Kidney (tissue), 14 donors: ENCODE data around the gene LRFN4. TPM values are rescaled to one million over a fixed set of nuclear protein-coding genes. Genes with fewer than 3 reads are reported as not detected.

Experiments used
- DNase-seq, 5 donors: peaks; one replicate each; pipeline ENCODE4 v3.0.0-alpha.2; 2013 to 2020
- FAIRE-seq: peaks from 2 replicates; lab custom pipeline; 2012; peaks lifted over from hg19 to GRCh38; lab: Jason Lieb, UNC
- H3K27ac ChIP-seq, 2 donors: one replicate each; pipeline ENCODE4 v1.7.0; 2013; ENCODE audit warnings: low read depth in 2 of 2, low read length in 2 of 2, inconsistent platforms in 1 of 2
- H3K27me3 ChIP-seq: one replicate; pipeline ENCODE4 v1.7.1; 2013; ENCODE audit warnings: low read length, inconsistent platforms; ENCODE audit not compliant: control insufficient read depth, insufficient read depth
- H3K36me3 ChIP-seq, 3 donors: one replicate each; pipeline versions ENCODE4 v1.7.0 to v1.7.1; 2013; ENCODE audit warnings: low read length in 3 of 3, control low read depth in 1 of 3, inconsistent platforms in 1 of 3; ENCODE audit not compliant: insufficient read depth in 3 of 3, control insufficient read depth in 2 of 3
- H3K4me1 ChIP-seq, 3 donors: one replicate each; pipeline versions ENCODE4 v1.7.0 to v1.7.1; 2013; ENCODE audit warnings: low read length in 3 of 3, inconsistent platforms in 1 of 3, low read depth in 1 of 3; ENCODE audit not compliant: control insufficient read depth in 2 of 3, insufficient read depth in 2 of 3
- H3K4me3 ChIP-seq, 3 donors: one replicate each; pipeline versions ENCODE4 v1.7.0 to v1.8.1; 2013; ENCODE audit warnings: low read length in 3 of 3, control low read depth in 1 of 3, inconsistent platforms in 1 of 3
- H3K9ac ChIP-seq, 3 donors: one replicate each; pipeline versions ENCODE4 v1.7.0 to v1.7.1; 2013; ENCODE audit warnings: low read length in 3 of 3, control low read depth in 1 of 3, inconsistent platforms in 1 of 3
- H3K9me3 ChIP-seq, 3 donors: one replicate each; pipeline versions ENCODE4 v1.7.0 to v1.7.1; 2013; ENCODE audit warnings: low read length in 3 of 3, control low read depth in 1 of 3, inconsistent platforms in 1 of 3; ENCODE audit not compliant: control insufficient read depth in 2 of 3, insufficient read depth in 1 of 3
- CTCF ChIP-seq: IDR thresholded peaks from 3 replicates; pipeline ENCODE4 v1.5.1; 2012; ENCODE audit warnings: mild to moderate bottlenecking, moderate library complexity, borderline replicate concordance; ENCODE audit not compliant: insufficient read depth; ENCODE audit errors: extremely low read depth
- intact Hi-C: fragments of 100-400 bp; cut with DNase I; formaldehyde crosslinking; loops from one replicate; pipeline ENCODE4 v1.11.1; 2022
- polyA plus RNA-seq: library from polyadenylated mRNA; stranded (reverse); fragments of 350-450 nt; fragmentation: Illumina TruSeq; extraction: RNeasy Lipid Tissue Mini Kit (QIAGEN cat#74804); gene quantifications from one replicate; pipeline ENCODE4 v1.2.3, GENCODE V29; 2014; ENCODE audit warnings: low read depth, low replicate concordance; ENCODE audit not compliant: insufficient read depth
- total RNA-seq: library from RNA; stranded (reverse); fragmentation: NEBNext Ultra II Directional; extraction: Animal tissue kit (Norgen Biotek cat#: 25700); gene quantifications from one replicate; pipeline ENCODE4 v1.2.1, GENCODE V29; 2021
- donor health status: control.
- donor health status: control.
- donor health status: control.
- donor health status: control.
- donor health status: control.
- donor health status: DM: yes; HTN: yes; CAD: no.
- donor health status: Normal renal cell carcinoma (clear cell type).

LRFN4 gene
- total and polyA plus RNA-seq, 2 donors from 2014 or later, result 6.8 to 22.3 TPM

GRCh38 chr11:66851698-66852465 lies 5.0 kb upstream of the LRFN4 start:
- H3K4me3 ChIP-seq, result no peak overlapping the region
- no peaks in the 10 kb centered on the region for H3K9me3 ChIP-seq
- H3K36me3 ChIP-seq, result peaks cover 0 to 5% (median 0%) of the 10 kb centered on the region in 3 donors
- DNase-seq, result peak in 1 of 5 donors; percentile 59
- no peak for FAIRE-seq
- H3K9ac ChIP-seq, result no peak overlapping the region
- H3K27me3 ChIP-seq, result no peaks in the 10 kb centered on the region
- no peak overlapping the region for H3K27ac ChIP-seq
- intact Hi-C loops, result no loop called here
- H3K4me1 ChIP-seq, result peaks cover 0 to 5% (median 0%) of the 10 kb centered on the region in 3 donors
- no peak for TF ChIP-seq CTCF

GRCh38 chr11:66852466-66853241 lies 4.2 kb upstream of the LRFN4 start:
- no peak for FAIRE-seq
- no peaks in the 10 kb centered on the region for H3K27me3 ChIP-seq
- intact Hi-C loops, result no loop called here

More at GRCh38 chr11:66852466-66853241, 4.2 kb upstream of the LRFN4 start:
- H3K36me3 ChIP-seq, result peaks cover 0 to 5% (median 0%) of the 10 kb centered on the region in 3 donors
- H3K27ac ChIP-seq, result no peak overlapping the region
- H3K9me3 ChIP-seq, result no peaks in the 10 kb centered on the region
- DNase-seq, result peak in 1 of 5 donors; percentile 72
- H3K9ac ChIP-seq, result no peak overlapping the region
- peaks cover 0 to 5% (median 0%) of the 10 kb centered on the region in 3 donors for H3K4me1 ChIP-seq
- TF ChIP-seq CTCF, result no peak
- no peak overlapping the region for H3K4me3 ChIP-seq
